H9 (cell line): ENCODE data around the gene ZNRF3. TPM values are rescaled to one million over a fixed set of nuclear protein-coding genes. Genes with fewer than 3 reads are reported as not detected.

Experiments used
- DNase-seq: peaks from one replicate; pipeline ENCODE4 v3.0.0-alpha.2; 2017
- H2AFZ ChIP-seq: one replicate; pipeline ENCODE4 v1.6.1; 2013; ENCODE audit warnings: mild to moderate bottlenecking, low read length, control low read depth, moderate library complexity
- H2AK5ac ChIP-seq: 2 replicates; pipeline ENCODE4 v1.6.1; 2013; ENCODE audit warnings: low read length, control low read depth, mixed read lengths; ENCODE audit not compliant: insufficient read length
- H2BK120ac ChIP-seq: one replicate; pipeline ENCODE4 v1.6.1; 2013; ENCODE audit warnings: low read depth, mild to moderate bottlenecking, low read length, control low read depth, inconsistent platforms; ENCODE audit not compliant: poor library complexity, severe bottlenecking
- H2BK12ac ChIP-seq: 2 replicates; pipeline ENCODE4 v1.6.1; 2013; ENCODE audit warnings: low read length, control low read depth, mixed read lengths, low read depth; ENCODE audit not compliant: insufficient read length
- H2BK15ac ChIP-seq: 2 replicates; pipeline ENCODE4 v1.6.1; 2013; ENCODE audit warnings: low read depth, low read length, control low read depth
- H2BK20ac ChIP-seq: one replicate; pipeline ENCODE4 v1.6.1; 2013; ENCODE audit warnings: low read depth, mild to moderate bottlenecking, low read length, control low read depth, inconsistent platforms; ENCODE audit not compliant: poor library complexity, severe bottlenecking
- H2BK5ac ChIP-seq: 2 replicates; pipeline ENCODE4 v1.6.1; 2013; ENCODE audit warnings: low read length, control low read depth, mixed read lengths; ENCODE audit not compliant: insufficient read length
- H3K14ac ChIP-seq: 2 replicates; pipeline ENCODE4 v1.6.1; 2013; ENCODE audit warnings: low read length, control low read depth; ENCODE audit not compliant: insufficient read depth
- H3K18ac ChIP-seq: 2 replicates; pipeline ENCODE4 v1.6.1; 2013; ENCODE audit warnings: low read depth, mild to moderate bottlenecking, mixed read lengths, low read length, control low read depth; ENCODE audit not compliant: insufficient read length
- H3K23ac ChIP-seq: 2 replicates; pipeline ENCODE4 v1.6.1; 2013; ENCODE audit warnings: low read length, control low read depth, mixed read lengths, low read depth; ENCODE audit not compliant: insufficient read length
- H3K23me2 ChIP-seq: 2 replicates; pipeline ENCODE4 v1.6.1; 2013; ENCODE audit warnings: low read depth, mild to moderate bottlenecking, mixed read lengths, low read length, control low read depth; ENCODE audit not compliant: insufficient read length, poor library complexity, severe bottlenecking
- H3K27ac ChIP-seq: 2 replicates; pipeline ENCODE4 v1.5.1; 2013; ENCODE audit warnings: low read length, control low read depth, mixed read lengths, low read depth; ENCODE audit not compliant: insufficient read length
- H3K27me3 ChIP-seq: 2 replicates; pipeline ENCODE4 v1.6.1; 2013; ENCODE audit warnings: low read length, control low read depth, inconsistent platforms; ENCODE audit not compliant: insufficient read depth
- H3K4ac ChIP-seq: 2 replicates; pipeline ENCODE4 v1.6.1; 2013; ENCODE audit warnings: low read depth, mild to moderate bottlenecking, control low read depth, inconsistent platforms, low read length, moderate library complexity
- H3K4me1 ChIP-seq: 2 replicates; pipeline ENCODE4 v1.6.1; 2013; ENCODE audit warnings: low read length, control low read depth, inconsistent platforms; ENCODE audit not compliant: insufficient read depth
- H3K4me2 ChIP-seq: 2 replicates; pipeline ENCODE4 v1.6.1; 2013; ENCODE audit warnings: low read length, control low read depth, mixed read lengths; ENCODE audit not compliant: insufficient read length, insufficient read depth
- H3K56ac ChIP-seq: 2 replicates; pipeline ENCODE4 v1.6.1; 2013; ENCODE audit warnings: low read depth, mild to moderate bottlenecking, mixed read lengths, low read length, control low read depth; ENCODE audit not compliant: insufficient read length
- H3K79me1 ChIP-seq: 2 replicates; pipeline ENCODE4 v1.6.1; 2013; ENCODE audit warnings: low read depth, mild to moderate bottlenecking, moderate library complexity, low read length, control low read depth, inconsistent platforms; ENCODE audit not compliant: insufficient read depth, poor library complexity, severe bottlenecking
- H3K79me2 ChIP-seq: 2 replicates; pipeline ENCODE4 v1.6.1; 2013; ENCODE audit warnings: low read length, control low read depth, inconsistent platforms; ENCODE audit not compliant: insufficient read depth
- H3K9ac ChIP-seq: 2 replicates; pipeline ENCODE4 v1.6.1; 2013; ENCODE audit warnings: low read length, control low read depth, mixed read lengths; ENCODE audit not compliant: insufficient read length; ENCODE audit errors: extremely low read depth
- H3K9me3 ChIP-seq: one replicate; pipeline ENCODE4 v1.6.1; 2013; ENCODE audit warnings: low read depth, low read length, inconsistent platforms; ENCODE audit not compliant: control insufficient read depth
- H3T11ph ChIP-seq: one replicate; pipeline ENCODE4 v1.6.1; 2013; ENCODE audit warnings: mild to moderate bottlenecking, low read length, control low read depth, inconsistent platforms
- H4K20me1 ChIP-seq: one replicate; pipeline ENCODE4 v1.6.1; 2013; ENCODE audit not compliant: control insufficient read depth, insufficient read length, insufficient read depth
- H4K5ac ChIP-seq: 2 replicates; pipeline ENCODE4 v1.6.1; 2013; ENCODE audit warnings: low read depth, mild to moderate bottlenecking, mixed read lengths, low read length, control low read depth; ENCODE audit not compliant: insufficient read length
- H4K8ac ChIP-seq: replicated peaks from 2 replicates; pipeline ENCODE4 v1.6.1; 2013; ENCODE audit warnings: low read length, control low read depth, mixed read lengths, low read depth; ENCODE audit not compliant: insufficient read length
- H4K91ac ChIP-seq: 2 replicates; pipeline ENCODE4 v1.6.1; 2013; ENCODE audit warnings: low read depth, mild to moderate bottlenecking, moderate library complexity, mixed read lengths, low read length, control low read depth; ENCODE audit not compliant: insufficient read length
- H3K27ac Mint-ChIP-seq, 3 experiments: 2 replicates in 2 of 3; 3 replicates in 1 of 3; pipeline ENCODE4 v1.8.0; 2020 to 2021; ENCODE audit warnings: mixed read lengths in 3 of 3, mild to moderate bottlenecking in 1 of 3, moderate library complexity in 1 of 3
- H3K27me3 Mint-ChIP-seq: 2 replicates; pipeline ENCODE4 v1.8.0; 2021; ENCODE audit warnings: low read depth, mild to moderate bottlenecking, moderate library complexity, mixed read lengths
- H3K36me3 Mint-ChIP-seq, 3 experiments: 2 replicates in 2 of 3; 3 replicates in 1 of 3; pipeline ENCODE4 v1.8.0; 2020 to 2021; ENCODE audit warnings: low read depth in 3 of 3, mixed read lengths in 3 of 3; ENCODE audit not compliant: insufficient read depth in 1 of 3
- H3K4me1 Mint-ChIP-seq, 2 experiments: 2 replicates each; pipeline ENCODE4 v1.8.0; 2020; ENCODE audit warnings: mixed read lengths in 2 of 2
- H3K4me3 Mint-ChIP-seq, 2 experiments: 2 replicates in 1 of 2; 3 replicates in 1 of 2; pipeline ENCODE4 v1.8.0; 2020 to 2021; ENCODE audit warnings: mild to moderate bottlenecking in 2 of 2, mixed read lengths in 2 of 2, moderate library complexity in 1 of 2
- H3K9me3 Mint-ChIP-seq, 2 experiments: 2 replicates in 1 of 2; 3 replicates in 1 of 2; pipeline ENCODE4 v1.8.0; 2020; ENCODE audit warnings: mild to moderate bottlenecking in 2 of 2, mixed read lengths in 2 of 2, moderate library complexity in 1 of 2
- WGBS: extraction: QIAGEN DNeasy Blood & Tissue Kit; methylation state at CpG from one replicate; pipeline ENCODE4 v1.1.7; 2013; ENCODE audit warnings: missing lambda C conversion rate, low lambda C conversion rate, mixed read lengths; ENCODE audit not compliant: insufficient read length; ENCODE audit errors: extremely low coverage; 5-methylcytosine and 5-hydroxymethylcytosine counted together
- total RNA-seq: library from RNA; stranded (reverse); gene quantifications from 2 replicates; pipeline ENCODE4 v1.2.1, GENCODE V29; 2021
- TF ChIP-seq, protein P1 (sequence below): fragments of 200-600 bp; sonication (generic); conservative IDR thresholded peaks from 3 replicates; pipeline ENCODE4 v1.8.0; 2021; ENCODE audit warnings: antibody characterized with exemption, mild to moderate bottlenecking

Gene ZNRF3
- total RNA-seq, 1 experiment from 2014 or later, result 20.6 TPM

DNA sequence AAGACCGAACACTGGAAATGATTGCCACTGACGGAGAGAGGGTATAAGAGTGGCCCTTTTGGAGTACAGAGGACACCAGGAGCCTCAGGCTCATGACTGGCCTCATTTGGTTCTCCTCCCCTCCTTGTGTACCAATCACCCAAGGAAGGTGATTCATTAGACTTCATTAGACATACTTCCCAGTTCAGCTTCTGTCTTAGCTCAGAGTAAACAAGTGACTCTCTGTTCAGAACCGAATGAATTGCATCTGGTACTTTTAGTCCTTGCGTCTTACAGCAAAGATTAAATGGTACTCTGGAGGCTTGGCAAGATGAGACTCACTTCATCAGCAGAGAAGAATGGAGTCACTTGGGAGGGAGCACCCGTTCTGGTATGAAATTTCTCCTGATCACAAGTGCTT, 75.2 kb downstream of the ZNRF3 start:
- Mint-ChIP-seq H3K9me3 (no peaks in the 10 kb centered on the region), H3K27me3 (no peaks in the 10 kb centered on the region), H3K27ac (peak overlapping the region in 1 of 3 experiments; percentile 71; a peak in 1 of 7 replicates), H3K36me3 (peaks cover 10 to 22% (median 12%) of the 10 kb centered on the region in 3 experiments), H3K4me1 (peaks cover 20 to 25% of the 10 kb centered on the region in 2 experiments), H3K4me3 (no peak overlapping the region)
- Histone ChIP-seq H3K14ac (no peak overlapping the region), H3K27ac (no peak overlapping the region), H2BK5ac (no peak overlapping the region), H2BK15ac (no peak overlapping the region), H4K5ac (no peak overlapping the region), H2BK12ac (no peak overlapping the region), H2BK20ac (no peak overlapping the region), H3K23ac (no peak overlapping the region), H3T11ph (no peak overlapping the region), H3K56ac (no peak overlapping the region), H3K79me1 (peaks cover 12% of the 10 kb centered on the region), H3K18ac (no peak overlapping the region), H2AFZ (no peak overlapping the region), H3K79me2 (peaks cover 13% of the 10 kb centered on the region; the same call in 1 of the 2 replicates), H3K27me3 (no peaks in the 10 kb centered on the region), H3K9ac (no peak overlapping the region), H4K8ac (no peak overlapping the region), H3K9me3 (no peaks in the 10 kb centered on the region), H3K4me1 (no peaks in the 10 kb centered on the region; the same call in 1 of the 2 replicates), H3K23me2 (no peaks in the 10 kb centered on the region), H3K4me2 (no peak overlapping the region), H4K20me1 (no peaks in the 10 kb centered on the region), H3K4ac (no peak overlapping the region), H2AK5ac (no peak overlapping the region), H2BK120ac (no peak overlapping the region), H4K91ac (no peak overlapping the region)
- DNase-seq, result no peak
- WGBS, result no CpG with 5 or more reads among the region's 5 CpGs
- TF ChIP-seq, protein P1, sequence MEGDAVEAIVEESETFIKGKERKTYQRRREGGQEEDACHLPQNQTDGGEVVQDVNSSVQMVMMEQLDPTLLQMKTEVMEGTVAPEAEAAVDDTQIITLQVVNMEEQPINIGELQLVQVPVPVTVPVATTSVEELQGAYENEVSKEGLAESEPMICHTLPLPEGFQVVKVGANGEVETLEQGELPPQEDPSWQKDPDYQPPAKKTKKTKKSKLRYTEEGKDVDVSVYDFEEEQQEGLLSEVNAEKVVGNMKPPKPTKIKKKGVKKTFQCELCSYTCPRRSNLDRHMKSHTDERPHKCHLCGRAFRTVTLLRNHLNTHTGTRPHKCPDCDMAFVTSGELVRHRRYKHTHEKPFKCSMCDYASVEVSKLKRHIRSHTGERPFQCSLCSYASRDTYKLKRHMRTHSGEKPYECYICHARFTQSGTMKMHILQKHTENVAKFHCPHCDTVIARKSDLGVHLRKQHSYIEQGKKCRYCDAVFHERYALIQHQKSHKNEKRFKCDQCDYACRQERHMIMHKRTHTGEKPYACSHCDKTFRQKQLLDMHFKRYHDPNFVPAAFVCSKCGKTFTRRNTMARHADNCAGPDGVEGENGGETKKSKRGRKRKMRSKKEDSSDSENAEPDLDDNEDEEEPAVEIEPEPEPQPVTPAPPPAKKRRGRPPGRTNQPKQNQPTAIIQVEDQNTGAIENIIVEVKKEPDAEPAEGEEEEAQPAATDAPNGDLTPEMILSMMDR, result no peak
